T-helper 2 cell treated with Interferon-gamma antibody and Interleukin-4, amounts not matched to agents 100 ng/mL and 5 ng/mL, for 36 hours (primary cell): ENCODE data around the gene KANSL1. TPM values are rescaled to one million over a fixed set of nuclear protein-coding genes. Genes with fewer than 3 reads are reported as not detected.

ENCODE experiments used
- intact Hi-C: fragments of 100-400 bp; cut with micrococcal nuclease; formaldehyde crosslinking; loops from one replicate; pipeline ENCODE4 v1.15.1; 2023
- total RNA-seq: library from RNA; stranded (reverse); gene quantifications from 2 replicates; pipeline ENCODE4 v1.2.3, GENCODE V29; 2022

KANSL1 gene
- total RNA-seq, 1 donor from 2014 or later, result 115 TPM

- intact Hi-C loops, result no loop called here
Observed at GRCh38 chr17:46141645-46142044, 51.6 kb downstream of the KANSL1 start.

GRCh38 chr17:46140645-46141197 is 52.5 kb downstream of the KANSL1 start:
- intact Hi-C loops, result no loop called here

- intact Hi-C loops, result no loop called here
Observed at GRCh38 chr17:46139432-46140210, 53.6 kb downstream of the KANSL1 start.

DNA sequence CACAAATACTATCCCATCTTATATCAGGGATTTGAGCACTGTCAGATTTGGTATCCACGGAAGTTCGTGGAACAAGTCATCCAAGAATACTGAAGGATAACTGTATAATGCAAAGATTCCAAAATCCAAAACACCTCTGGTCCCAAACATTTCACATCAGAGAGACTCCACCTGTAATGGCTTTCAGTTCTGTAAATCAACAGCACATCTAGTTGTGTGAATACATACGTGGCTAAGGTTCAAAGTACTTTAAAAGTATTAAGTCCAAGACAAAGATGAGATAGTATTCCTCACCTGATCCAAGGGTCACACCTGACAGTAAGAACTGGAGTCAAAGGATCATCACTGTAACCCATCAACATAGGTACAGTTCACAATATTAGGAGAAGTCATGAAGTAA is 54.8 kb downstream of the KANSL1 start:
- intact Hi-C loops, result no loop called here

DNA sequence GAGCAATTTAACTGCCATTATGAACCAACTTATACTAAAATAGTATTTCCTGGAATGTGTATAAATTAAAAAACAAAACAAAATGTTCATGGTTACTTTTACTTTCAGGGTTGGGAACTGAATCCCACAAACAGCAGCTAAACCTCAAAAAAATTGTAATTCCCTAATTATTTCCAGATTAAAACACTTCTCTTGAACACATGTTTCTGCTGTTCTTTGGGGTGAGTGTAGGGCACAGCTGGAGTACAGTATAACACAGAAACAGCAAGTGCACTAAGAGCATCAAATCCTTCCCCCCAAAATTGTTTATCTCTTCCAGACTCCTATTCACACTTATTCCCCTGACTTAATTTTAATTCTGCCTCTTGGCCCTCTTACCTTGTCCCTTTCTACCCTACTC is 56.4 kb downstream of the KANSL1 start:
- intact Hi-C loops, result no loop called here

GRCh38 chr17:46135879-46136563 is 57.2 kb downstream of the KANSL1 start:
- intact Hi-C loops, result no loop called here

- intact Hi-C loops, result no loop called here
Observed at GRCh38 chr17:46135126-46135812, 58.0 kb downstream of the KANSL1 start.

GRCh38 chr17:46129302-46129701 is 63.9 kb downstream of the KANSL1 start:
- intact Hi-C loops, result no loop called here

- intact Hi-C loops, result no loop called here
Observed at GRCh38 chr17:46128453-46128852, 64.8 kb downstream of the KANSL1 start.

GRCh38 chr17:46127524-46127923 is 65.7 kb downstream of the KANSL1 start:
- intact Hi-C loops, result no loop called here

GRCh38 chr17:46126840-46127239 is 66.4 kb downstream of the KANSL1 start:
- intact Hi-C loops, result no loop called here

DNA sequence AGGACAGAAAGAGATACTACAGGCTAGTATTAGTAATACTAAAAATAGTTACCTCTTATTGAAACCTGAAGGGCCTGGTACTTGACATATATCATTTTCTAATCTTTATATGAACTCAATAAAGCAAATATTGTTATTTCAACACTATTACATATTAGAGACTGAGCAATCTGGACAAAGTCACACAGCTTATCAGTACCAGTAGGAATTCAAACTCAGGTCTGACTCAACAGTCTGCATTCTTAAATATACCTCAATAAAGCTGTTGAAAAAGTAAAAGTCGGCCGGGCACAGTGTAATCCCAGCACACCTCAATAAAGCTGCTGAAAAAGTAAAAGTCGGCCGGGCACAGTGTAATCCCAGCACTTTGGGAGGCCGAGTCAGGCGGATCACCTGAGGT is 67.4 kb downstream of the KANSL1 start:
- intact Hi-C loops, result no loop called here

- intact Hi-C loops, result no loop called here
Observed at GRCh38 chr17:46124695-46125592, 68.3 kb downstream of the KANSL1 start.

DNA sequence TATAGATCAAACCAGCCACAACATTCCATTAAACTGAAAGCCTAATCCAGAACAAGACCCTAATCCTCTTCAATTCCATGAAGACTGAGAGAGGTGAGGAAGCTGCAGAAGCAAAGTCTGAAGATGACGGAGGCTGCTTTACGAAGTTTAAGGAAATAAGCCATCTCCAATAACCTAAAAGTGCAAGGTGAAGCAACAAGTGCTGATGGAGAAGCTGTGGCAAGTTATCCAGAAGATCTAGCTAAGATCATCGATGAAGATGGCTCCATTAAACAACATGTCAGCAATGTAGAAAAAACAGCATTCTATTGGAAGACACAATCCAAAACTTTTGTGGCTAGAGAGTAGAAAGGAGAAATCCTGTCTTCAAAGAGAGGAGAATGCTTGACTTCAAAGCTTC is 69.6 kb downstream of the KANSL1 start:
- intact Hi-C loops, result no loop called here

DNA sequence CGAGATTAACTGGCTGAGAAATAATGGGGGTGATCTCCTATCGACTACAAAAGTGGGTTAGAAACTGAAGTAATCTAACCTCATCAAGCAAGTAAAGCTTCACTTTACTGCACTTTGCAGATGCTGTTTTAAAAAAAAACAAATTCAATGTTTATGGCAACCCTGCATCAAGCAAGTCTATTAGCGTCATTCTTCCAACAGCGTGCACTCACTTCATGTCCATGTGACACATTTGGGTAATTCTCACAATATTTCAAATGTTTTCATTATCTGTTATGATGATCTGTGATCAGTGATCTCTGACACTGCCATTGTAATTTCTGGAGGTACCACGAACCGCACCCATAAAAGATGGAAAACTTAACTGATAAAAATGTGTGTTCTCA is 70.8 kb downstream of the KANSL1 start:
- intact Hi-C loops, result no loop called here

DNA sequence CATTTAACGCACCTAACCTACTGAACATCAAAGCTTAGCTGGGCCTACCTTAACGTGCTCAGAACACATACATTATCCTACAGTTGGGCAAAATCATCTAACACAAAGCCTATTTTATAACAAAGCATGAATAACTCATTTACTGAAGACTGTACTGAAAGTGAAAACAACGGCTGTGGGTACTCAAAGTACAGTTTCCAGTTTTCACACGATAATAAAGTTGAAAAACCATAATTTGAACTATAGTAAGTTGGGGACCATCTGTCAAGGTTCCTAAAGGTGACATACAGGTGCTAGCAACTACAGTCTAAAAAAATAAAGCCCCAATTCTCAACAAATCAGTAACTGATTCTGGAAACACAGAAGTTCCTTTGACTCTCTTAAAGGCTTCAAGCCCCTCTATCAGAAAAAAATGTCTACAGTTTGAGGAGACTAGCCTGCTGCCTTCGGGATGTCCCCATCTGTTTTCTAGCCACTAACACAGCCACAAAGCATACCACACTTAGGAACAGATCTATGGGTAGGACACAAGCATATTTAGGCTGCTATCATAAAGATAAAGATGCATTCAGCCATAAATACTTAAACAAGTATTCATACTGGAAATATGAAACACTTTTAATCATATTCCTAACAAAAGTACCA is 71.3 kb downstream of the KANSL1 start:
- intact Hi-C loops, result no loop called here

GRCh38 chr17:46121165-46121764 is 72.0 kb downstream of the KANSL1 start:
- intact Hi-C loops, result no loop called here

DNA sequence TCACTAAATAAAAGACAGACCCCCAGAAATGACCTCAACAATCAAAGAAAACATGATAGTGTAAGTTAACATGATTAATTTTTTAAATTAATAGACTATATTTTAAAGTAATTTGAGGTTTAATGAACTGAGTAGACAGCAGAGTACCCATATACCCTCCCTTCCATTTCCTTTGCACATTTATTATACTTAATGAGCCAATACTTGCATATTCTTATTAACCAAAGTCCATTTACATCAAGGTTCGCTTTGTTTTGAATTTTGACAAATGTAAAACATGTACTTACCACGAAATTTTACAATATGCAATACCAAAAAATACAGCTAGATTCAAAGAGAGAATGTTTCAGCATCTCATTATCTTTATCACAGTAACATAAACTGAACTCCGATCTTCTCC is 72.7 kb downstream of the KANSL1 start:
- intact Hi-C loops, result no loop called here

GRCh38 chr17:46120078-46120477 is 73.2 kb downstream of the KANSL1 start:
- intact Hi-C loops, result no loop called here

DNA sequence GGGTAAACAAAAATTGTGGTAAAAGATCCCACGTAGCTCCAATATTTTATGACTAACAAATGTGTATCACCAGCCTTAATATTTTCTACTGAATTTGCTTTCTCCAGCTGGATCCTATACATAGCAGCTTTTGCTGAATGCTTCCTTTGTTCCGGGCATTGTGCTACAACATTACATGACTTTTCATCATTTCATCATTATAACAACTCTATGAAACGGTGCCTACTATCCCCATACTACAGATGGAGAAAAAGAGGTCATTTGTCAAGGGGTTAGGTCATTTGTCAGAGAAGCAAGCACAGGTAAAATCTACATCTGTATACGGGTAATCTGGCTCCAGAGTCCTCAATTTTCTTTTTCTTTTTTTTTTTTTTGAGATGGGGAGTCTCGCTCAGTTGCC is 74.3 kb downstream of the KANSL1 start:
- intact Hi-C loops, result no loop called here
